8988T (cell line): Measurements from ENCODE around the gene FNDC5.

ENCODE experiments used
- DNase-seq: peaks from one replicate; pipeline ENCODE4 v3.0.0; 2011

FNDC5 gene

DNA sequence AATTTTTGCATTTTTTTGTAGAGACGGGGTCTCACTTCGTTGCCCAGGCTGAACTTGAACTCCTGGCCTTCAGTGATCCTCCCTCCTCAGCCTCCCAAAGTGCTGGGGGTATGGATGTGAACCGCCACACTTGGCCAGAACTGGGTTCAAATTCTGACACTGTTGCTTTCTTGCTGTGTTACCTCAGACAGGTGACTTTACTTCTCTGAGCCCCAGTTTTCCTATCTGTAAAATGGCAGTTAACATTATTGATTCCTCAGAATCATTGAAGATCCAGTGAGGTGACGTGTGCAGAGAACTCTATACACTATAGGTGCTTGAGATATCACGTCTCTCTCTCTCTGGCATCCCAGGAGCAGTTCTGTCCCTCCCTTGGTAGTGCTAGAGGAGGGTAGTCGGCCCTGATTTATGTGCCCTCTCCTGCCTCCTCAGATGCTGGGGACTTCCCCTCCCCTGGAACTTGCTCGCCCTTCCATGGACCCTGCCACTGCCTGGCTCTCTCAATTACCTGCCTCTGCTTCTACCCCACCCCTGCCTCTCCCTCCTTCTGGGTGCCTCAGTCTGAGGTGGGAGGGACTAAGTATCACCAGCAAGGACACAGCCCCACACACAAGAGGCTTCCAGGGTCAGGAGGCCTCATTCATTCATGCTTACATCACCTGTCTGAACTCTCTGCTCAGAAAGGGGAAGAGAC is 12.8 kb upstream of the FNDC5 start:
- DNase-seq: no peak

DNA sequence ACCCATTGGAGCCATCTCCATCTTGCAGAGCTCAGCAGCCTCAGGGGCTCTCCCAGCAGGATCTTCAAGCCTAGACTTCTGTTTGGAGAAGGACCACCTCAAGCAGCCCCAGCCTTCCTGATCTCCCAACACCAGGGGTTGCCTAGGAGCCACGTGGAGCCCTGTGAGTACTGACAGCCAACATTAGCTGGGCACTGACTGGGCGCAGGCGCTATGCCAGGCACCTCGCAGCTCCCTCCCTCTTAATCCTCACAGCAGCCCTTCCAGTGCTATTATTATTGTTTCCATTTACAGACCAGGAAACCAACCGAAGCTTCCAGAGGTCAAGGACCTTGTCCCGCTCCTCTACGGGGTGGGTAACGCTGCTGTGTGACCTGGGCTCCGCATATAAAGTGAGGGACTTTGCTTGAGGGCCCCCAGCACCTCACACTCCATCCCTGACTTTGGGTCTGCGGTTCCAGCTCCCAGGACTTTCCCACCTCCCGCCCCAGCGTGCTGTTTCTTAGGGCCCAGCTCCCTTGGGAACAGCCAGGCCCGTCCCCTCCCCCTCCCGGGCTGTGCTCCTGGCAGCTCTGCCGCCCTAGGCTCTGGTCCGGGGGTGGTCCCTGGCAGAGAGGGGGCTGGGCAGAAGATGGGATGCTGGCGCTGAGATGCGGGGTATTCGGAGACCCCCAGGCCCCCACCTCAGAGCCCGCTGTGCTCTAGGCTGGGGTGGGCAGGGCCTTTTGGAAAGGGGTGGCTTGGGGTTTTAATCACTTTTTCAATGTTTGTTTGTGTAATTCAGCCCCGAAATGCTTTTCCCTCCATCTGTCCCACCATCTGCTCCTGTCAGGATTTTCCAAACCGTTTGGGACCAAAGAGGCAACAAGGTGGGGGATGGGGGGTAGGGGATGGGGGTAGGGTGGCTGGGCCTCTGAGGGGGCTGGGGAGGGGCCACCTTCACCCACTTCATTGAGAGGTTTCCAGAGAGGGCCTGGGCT is 11.4 kb upstream of the FNDC5 start:
- no peak for DNase-seq

DNA sequence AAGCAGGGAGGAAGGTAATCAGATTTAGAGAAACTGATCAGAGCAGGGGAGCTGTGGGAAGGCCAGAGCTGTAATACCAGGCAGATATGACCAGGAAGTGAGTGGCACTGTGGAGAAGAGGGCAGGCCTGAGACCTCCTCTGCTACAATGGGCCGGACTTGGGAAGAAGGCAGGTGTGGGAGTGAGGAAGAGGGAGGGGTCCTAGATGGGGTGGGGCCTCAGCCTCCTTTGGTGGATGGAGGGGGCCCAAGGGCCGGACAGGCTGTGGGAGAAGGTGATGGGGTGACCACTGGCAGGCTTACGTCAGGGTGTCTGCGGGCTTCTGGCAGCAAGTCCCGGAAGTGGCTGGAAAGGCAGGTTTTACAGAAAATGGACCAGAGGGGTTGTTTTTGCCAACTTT is 10.6 kb upstream of the FNDC5 start:
- no peak for DNase-seq

DNA sequence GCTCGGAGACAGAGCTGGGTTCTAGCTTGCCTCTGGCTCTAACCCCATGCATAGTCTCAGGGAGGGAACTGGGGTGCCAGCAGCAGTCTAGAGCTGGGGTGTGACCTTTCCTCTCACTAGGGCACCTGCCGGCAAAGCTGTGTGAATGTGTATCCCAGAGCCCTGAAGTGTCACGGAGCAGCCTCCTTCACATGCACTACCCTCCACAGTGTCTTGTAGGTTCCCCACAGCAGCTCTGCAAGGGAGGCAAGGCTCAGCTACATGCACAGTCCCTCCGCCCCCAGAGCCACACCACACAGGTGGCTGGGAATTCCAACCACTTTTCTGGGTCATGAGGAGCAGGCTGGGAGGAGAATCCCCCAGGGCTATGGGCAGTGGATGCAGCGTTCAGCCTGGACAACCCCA is 7.9 kb upstream of the FNDC5 start:
- no peak for DNase-seq

DNA sequence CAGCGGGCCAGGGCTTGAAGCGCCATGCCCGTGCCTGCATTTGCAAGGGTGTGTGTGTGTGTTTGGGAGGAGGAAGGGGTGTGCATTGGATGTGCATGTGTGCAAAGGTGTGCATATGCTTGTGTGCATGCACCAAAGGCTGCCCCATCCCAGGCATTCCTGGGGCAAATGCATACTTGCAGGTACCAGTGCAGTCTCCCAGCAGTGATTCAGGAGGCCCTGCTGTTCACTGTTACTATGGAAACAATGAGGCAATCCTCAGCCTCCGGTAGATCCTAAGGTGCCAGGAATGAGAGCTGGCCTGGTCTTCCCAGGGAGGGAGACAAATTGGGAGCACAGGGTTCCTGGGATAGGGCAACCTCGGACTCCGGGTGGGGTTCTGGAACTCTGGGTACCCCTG is 7.5 kb upstream of the FNDC5 start:
- no peak for DNase-seq

DNA sequence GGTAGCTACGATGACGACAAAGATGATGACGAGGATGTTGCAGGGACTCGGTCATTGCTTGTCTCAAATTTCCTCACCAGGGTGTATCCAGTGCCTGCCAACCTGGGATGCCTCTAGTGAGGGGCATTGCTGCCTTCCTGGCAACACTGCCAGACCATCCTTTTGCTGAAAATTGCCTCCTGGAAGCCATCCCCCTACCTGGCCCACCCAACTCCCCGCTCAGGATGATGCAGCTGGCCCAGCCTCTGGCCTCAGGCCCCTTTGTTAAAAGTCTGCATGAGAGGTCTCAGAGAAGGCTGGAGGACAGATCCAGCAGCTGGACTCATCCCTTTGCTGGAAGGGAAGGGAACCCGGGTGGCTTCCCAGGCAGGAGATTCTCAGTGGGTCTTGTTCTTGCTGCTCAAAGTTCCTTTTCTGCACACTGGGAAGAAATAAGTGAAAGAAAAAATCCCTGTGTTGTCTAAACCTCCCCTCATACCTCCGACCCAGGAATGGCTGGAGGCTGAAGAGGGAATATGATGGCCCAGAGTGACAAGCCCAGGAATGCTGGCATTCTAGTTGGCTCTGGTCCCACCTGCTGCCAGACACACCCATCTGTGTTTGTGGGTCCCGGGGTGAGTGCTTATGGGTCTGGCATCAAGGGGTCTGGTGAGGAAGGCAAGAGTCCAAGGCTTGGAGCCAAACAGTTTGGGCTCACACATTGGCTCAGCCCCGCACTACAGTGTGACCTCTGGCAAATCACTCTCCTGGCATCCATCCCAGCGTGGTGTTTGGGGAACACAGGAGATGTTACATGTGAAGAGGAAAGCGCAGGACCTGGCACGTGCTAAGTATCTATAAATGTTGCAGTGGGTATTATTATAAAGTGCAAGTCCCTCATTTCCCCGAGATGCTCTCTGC is 6.7 kb upstream of the FNDC5 start:
- DNase-seq: no peak

DNA sequence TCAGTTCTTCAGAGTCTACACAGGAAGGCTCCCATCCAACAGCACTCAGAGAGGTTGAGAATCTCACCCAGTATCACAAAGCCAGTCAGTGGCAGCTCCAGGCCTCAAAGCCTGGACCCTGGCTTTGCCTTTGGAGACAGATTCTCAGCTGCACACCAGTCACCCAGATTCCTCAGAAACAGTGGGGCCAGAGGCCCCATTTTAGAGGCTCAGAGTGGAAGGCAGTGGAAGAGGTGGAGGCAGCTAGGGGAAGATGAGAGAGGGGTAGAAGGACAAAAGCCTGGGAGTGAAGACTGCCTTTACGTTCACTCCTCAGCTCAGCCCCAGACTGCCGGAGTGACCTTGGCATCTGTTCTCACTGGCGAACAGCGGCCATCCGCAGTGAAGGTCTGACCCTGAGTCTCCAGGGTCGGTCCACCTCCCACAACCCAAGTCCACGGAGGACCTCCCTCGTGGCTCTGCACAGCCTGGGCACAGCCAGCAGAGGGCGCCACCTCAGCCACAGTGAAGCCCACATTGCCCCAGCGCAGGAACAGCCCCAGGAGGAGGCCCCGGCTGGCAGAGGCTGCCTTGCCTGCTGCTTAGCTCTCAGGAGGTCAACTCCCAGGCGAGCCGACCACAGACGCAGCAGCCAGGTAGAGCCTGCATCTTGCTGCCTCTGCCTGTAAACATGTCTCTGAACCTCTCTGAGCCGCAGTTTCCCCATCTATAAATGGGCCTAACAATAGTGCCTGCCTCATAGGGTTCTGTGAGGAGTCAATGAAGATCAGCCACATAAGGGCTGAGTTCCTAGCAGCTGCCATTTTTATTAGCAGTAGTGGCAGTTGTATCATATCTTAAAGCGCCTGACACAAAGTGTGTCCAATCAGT is 5.9 kb upstream of the FNDC5 start:
- peak; percentile 91 for DNase-seq

DNA sequence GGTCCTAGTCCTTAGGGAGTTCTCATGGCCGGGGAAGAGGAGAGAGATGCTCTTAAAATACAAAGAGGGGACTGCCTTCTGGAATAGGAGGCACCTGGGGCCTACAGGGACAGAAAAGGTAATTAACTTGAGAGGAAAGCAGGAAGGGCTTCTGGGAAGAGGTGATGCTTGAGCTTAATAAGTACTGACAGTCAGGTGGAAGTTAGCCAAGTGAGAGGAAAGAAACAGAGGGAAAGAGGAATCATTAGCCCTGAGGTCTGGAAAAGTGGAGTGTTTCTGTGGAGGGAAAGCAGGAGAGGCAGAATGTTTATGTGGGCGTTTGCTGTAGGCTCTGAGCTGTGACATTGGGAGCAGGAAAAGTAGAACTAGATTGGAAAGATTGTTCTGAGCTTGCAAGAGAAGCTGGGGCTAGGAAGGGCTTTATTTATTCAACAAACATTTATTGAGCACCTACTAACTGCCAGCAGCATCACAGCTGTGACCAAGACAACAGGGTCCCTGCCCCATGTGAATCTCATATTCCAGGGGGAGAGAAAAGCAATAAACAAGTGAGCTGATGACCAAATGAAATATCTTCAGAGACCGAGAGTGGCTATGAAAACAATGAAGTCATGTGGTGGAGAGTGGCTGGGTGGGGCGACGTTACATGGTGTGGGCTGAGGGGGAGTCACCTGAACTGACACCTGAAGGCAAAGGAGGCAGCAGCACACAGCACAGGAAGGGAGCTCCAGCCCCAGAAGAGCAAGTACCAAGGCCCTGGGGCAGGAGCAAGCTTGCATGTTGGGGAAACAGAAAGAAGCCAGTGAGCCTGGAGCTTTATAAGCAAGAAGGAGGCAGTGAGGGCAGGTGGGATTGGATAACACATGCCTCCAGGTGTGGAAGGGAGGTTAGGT is 4.4 kb upstream of the FNDC5 start:
- DNase-seq: no peak

DNA sequence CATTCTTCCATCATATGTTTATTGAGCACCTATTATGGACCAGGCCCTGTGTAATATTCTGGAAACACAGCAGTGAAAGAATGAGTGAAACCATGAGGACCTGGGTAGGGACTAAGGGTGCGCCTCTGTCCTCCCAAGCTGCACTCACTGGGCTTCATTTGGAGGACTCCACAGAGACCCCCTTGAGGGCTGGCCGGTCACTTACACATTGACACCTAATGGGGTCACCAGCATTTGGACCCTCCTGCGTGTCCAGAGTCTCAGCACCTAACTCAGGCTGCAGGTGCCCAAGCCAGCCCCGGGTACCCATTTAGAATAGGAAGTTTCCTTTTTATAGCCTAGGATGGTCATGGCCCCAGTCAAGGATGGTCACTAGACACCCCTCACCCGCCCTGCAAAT is 2.8 kb upstream of the FNDC5 start:
- no peak for DNase-seq

DNA sequence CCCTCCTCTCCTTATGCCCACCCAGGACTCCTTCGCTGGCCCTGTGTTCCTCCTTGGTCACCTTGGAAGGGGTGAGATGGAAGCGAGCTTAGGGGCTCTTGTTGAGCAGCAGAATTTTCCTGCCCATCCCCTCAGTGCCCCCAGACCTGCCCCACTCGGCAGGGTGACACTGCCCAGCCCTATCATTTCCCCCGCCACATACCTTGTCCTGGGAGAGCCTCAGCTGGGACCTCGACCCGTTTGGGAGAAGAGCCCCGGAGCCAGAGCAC is 1.4 kb upstream of the FNDC5 start:
- DNase-seq: no peak

DNA sequence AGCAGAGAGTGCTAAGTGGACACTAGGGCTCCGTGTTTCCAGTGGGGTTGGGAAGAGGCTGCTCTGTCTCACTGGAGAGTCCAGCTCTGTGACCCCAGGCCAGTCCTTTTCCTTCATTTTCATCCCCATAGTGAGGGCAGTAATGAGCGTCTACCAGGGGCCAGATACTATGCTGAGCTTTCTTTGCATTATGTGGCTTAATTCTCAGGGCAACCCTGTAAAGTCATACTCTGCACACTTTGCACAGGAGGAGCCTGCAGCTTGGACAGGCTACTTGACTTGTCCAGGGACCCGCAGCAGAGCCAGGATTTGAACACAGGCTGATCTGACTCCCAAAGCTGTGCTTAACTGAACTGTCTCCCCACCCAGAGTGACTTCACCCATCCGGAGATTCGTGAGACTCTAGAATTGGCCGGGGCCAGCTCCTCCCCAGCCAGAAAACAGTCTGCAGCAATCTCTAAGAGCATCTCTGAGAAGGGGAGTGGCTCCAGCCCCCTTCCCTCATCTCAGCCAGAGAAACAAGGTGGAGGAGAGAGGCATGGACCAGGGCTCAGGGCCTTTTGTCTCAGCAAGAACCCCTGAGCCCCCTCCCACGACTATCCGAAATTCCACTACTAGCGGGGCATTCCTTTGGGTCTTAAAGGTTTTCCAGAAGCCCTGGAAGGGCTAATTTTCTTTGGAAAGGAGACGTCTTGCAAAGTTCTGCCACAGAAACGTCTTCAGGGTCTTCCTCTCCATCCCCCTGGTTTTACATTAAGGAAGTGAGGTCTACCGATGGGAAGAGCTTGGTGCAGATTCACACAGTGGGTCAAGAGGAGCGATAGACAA is 866 bp upstream of the FNDC5 start:
- no peak for DNase-seq

DNA sequence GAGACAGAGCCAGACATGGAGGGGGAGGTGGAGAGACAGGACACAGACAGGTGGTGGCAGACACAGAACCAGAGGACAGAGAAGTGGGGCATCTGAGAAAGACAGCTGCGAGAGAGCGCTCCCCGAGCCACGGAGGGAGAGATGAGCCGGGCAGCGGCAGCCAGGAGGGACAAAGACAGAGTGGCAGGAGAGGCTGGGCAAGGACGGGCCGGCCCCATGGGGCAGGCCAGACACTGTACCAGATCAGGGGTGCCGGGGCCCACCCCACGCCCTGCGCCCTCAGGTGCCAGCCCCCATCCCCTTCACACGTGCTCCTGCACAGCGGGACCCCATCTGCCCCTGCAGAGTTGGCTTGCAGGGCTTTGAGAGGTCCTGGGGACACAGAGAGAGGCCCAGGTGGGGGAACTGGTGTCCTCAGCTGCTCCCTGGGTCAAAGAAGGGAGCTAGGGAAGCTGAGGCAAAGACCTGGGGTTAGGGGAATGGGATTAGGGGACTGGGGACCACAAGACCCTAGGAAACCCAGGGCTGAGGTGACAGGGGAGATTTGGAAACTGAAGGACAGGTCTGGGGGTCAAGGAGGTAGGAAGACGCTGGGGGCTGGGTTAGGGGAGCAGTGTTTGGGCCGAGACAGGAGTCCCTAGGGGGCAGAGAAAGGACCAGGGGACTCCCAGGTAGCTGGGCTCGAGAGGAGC is 643 bp downstream of the FNDC5 start:
- DNase-seq: no peak

DNA sequence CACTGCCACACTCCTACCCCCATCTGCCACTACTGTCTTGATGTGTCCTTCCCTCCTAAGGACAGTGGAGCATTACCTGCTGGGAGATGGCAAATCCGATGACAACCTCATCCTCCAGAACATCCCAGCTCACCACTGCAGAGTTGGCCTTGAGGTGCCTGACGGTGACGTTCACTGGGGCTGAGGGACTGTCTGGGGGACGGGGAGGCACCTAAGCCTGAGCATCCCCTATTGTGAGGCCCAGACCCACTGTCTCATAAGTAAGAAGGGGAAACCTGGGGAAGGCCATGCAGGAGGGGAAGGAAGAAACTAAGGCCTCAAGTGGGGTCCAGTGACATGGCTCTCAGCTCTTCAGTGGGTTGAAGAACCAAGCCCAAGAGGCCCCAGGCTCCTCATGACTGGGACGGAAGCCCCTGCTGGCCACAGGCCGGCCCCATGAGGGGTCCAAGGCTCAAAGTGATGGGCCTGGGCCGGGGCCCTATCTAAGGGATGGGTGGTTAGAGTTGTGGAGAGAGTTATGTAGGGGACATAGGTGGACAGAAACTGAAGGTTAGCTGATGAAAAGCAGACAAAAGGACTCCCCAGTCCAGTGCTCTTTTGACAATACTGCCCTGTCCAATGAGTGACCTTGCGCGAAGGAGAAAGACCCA is 1.8 kb downstream of the FNDC5 start:
- no peak for DNase-seq

DNA sequence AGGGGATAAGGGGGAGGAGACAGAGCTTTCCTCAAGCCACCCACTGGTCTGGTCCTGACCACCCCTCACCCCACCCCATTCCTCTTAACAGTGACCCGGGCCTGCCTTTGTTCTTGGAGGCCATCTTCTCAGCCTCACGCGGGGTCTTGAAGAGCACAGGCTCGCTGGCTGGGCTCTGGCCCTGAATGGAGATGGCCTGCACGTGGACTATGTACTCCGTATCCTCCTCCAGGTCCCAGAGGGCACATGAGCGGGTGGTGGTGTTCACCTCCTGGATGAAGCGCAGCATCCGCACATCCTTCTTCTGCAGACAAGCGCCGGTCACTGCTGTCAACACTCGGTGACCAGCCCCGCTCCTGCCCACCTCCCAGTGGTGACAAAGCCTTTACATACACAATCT is 2.6 kb downstream of the FNDC5 start:
- DNase-seq: no peak

DNA sequence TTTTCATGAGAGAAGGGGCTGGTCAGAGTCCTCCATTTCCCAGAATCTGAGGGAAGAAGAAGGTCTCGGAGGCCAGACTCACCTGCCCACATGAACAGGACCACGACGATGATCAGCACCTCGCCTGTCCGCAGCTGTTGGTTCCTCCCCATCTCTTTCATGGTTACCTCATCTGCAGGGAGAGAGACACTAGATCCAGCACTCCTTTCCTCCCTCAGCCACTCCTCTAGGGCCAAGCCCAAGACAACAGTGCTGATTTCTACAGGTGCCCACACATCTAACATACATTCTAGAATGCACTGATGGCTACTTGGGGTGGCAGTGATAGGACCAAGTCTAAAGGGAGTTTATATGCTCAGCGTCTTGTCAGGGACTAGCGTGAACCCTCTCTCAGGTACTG is 3.0 kb downstream of the FNDC5 start:
- DNase-seq: no peak

DNA sequence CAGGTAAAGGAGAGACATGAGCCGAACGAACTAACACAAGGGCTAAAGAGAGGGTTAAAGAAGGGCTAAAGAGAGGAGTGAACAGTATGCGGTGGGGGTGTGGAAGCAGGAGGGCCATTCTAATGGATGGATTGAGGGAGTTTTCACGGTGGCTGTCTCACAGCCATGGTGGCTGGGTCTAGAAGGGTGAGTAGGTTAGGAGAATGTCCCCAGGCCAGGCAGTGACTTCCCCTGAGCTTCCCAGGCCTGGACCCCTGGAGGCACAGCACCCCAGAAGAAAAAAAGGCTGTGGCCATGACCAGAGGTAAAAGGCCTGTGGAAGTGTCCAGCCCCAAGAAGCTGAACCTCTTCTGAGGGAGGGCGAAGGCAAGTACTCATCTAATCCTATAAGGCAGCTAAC is 3.6 kb downstream of the FNDC5 start:
- DNase-seq: no peak

DNA sequence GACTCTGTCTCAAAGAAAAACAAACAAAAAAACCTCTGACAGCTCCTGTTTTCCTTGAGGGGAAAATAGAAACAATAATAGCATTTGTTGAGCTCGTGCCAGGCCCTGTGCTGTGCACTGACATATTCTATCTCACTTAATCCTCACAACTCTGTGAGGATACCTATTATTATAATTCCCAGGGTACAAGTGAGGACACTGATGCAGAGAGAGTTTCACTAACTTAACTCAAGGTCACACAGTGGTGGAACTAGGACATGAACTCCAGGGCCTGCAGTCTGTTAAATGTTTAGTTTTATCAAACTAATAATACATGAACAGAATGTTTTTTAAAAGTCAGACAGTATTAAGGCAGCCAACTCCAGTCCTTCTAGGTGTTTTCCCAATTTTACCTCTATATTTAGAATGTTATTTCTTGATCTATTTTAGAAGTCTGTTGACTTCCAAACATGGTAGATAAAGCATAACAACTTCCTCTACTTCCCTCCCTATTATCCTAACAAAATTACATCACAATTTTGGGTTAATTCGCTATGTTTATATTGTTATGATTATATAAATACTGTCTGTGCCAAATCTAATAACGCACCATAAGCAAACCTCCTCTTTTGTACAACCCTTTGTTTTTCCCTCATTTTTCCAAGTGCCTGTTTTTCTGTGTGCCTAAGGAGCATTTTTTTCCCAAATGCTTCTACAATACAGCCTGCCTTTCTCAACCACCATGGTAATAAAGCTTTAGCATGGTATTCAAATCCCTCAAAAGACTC is 4.9 kb downstream of the FNDC5 start:
- no peak for DNase-seq

DNA sequence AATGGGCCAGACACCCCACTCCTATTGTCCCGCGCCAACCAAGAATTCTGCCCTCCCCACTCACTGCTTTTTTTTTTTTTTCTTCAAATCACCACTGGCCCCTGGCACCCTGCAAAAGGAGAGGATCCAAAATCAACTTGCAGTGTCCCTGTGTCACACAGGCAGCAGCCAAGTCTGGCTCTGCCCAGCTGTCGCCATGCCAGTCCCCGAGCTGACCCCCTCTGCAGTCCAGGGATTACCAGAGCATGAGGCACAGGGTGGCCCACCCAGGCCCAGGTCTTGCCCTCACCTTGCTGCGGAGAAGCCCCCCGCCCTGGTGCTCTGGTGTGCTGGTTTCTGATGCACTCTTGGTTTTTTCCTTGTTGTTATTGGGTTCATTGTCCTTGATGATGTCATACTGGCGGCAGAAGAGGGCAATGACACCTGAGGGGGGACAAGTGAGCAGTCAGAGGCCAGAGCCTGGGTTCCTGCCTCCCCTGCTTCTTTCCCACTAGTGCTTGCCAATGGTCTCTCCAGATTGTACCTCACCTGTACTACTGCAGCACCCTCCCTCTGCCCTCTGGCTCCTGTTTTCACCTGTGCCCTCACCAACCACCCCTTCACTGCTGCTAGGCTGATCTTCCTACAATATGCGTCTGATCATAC is 6.2 kb downstream of the FNDC5 start:
- DNase-seq: no peak
